Mesenchymal stem cell (in vitro differentiated cells and primary cell): ENCODE measurements around the gene PELI1.
"Not testable (repeated sequence)": the region's sequence is repeated elsewhere in the genome, so short reads cannot be mapped to it uniquely, and the experiment has no call there.

Source experiments
- DNase-seq: peaks from one replicate; pipeline ENCODE4 v3.0.0-alpha.2; 2013
- H2AFZ ChIP-seq: one replicate; pipeline ENCODE4 v1.6.1; 2013; ENCODE audit warnings: low read depth, mild to moderate bottlenecking, control low read depth, inconsistent platforms, low read length, moderate library complexity
- H2AK5ac ChIP-seq: 2 replicates; pipeline ENCODE4 v1.6.1; 2013; ENCODE audit warnings: low read length, moderate library complexity, mild to moderate bottlenecking, inconsistent platforms; ENCODE audit not compliant: severe bottlenecking
- H2BK120ac ChIP-seq: one replicate; pipeline ENCODE4 v1.6.1; 2013; ENCODE audit warnings: low read depth, mild to moderate bottlenecking, inconsistent platforms, low read length, moderate library complexity
- H2BK12ac ChIP-seq, 2 experiments: one replicate each; pipeline ENCODE4 v1.6.1; 2013; ENCODE audit warnings: inconsistent platforms in 2 of 2, low read length in 2 of 2, mild to moderate bottlenecking in 2 of 2, moderate library complexity in 2 of 2, control low read depth in 1 of 2
- H2BK15ac ChIP-seq: one replicate; pipeline ENCODE4 v1.6.1; 2013; ENCODE audit warnings: mild to moderate bottlenecking, low read depth, inconsistent platforms; ENCODE audit not compliant: poor library complexity, severe bottlenecking
- H2BK5ac ChIP-seq: 2 replicates; pipeline ENCODE4 v1.6.1; 2013; ENCODE audit warnings: low read depth, mild to moderate bottlenecking, low read length, control low read depth, inconsistent platforms; ENCODE audit not compliant: poor library complexity, severe bottlenecking
- H3K14ac ChIP-seq, 2 experiments: one replicate each; pipeline ENCODE4 v1.6.1; 2013; ENCODE audit warnings: inconsistent platforms in 2 of 2, low read length in 2 of 2, control low read depth in 1 of 2, mild to moderate bottlenecking in 1 of 2, moderate library complexity in 1 of 2
- H3K18ac ChIP-seq, 2 experiments: one replicate each; pipeline ENCODE4 v1.6.1; 2013; ENCODE audit warnings: inconsistent platforms in 2 of 2, low read length in 2 of 2, control low read depth in 1 of 2, low read depth in 1 of 2, mild to moderate bottlenecking in 1 of 2
- H3K23ac ChIP-seq, 2 experiments: one replicate each; pipeline ENCODE4 v1.6.1; 2013; ENCODE audit warnings: inconsistent platforms in 2 of 2, low read length in 2 of 2, mild to moderate bottlenecking in 2 of 2, moderate library complexity in 2 of 2, control low read depth in 1 of 2
- H3K27ac ChIP-seq: 2 replicates; pipeline ENCODE4 v1.5.1; 2013; ENCODE audit warnings: mild to moderate bottlenecking, moderate library complexity, low read length, control low read depth, inconsistent platforms; ENCODE audit not compliant: poor library complexity, severe bottlenecking
- H3K27me3 ChIP-seq, 2 experiments: 2 replicates each; pipeline versions ENCODE4 v1.6.1 to v1.7.0; 2013; ENCODE audit warnings: low read length in 2 of 2, mild to moderate bottlenecking in 2 of 2, moderate library complexity in 2 of 2, control low read depth in 1 of 2, inconsistent platforms in 1 of 2; ENCODE audit not compliant: control insufficient read depth in 1 of 2, insufficient read depth in 1 of 2
- H3K36me3 ChIP-seq, 2 experiments: 2 replicates each; pipeline versions ENCODE4 v1.6.1 to v1.7.0; 2013; ENCODE audit warnings: low read length in 2 of 2, control low read depth in 1 of 2, inconsistent platforms in 1 of 2, low read depth in 1 of 2, mild to moderate bottlenecking in 1 of 2; ENCODE audit not compliant: insufficient read depth in 2 of 2, control insufficient read depth in 1 of 2
- H3K4ac ChIP-seq, 2 experiments: one replicate each; pipeline ENCODE4 v1.6.1; 2013; ENCODE audit warnings: inconsistent platforms in 2 of 2, low read length in 2 of 2, mild to moderate bottlenecking in 2 of 2, moderate library complexity in 2 of 2, control low read depth in 1 of 2, low read depth in 1 of 2
- H3K4me1 ChIP-seq: 2 replicates; pipeline ENCODE4 v1.6.1; 2013; ENCODE audit warnings: low read depth, low read length, control low read depth; ENCODE audit not compliant: control insufficient read depth, insufficient read depth
- H3K4me2 ChIP-seq: 2 replicates; pipeline ENCODE4 v1.6.1; 2013; ENCODE audit warnings: low read length, mild to moderate bottlenecking, inconsistent platforms; ENCODE audit not compliant: poor library complexity, severe bottlenecking
- H3K4me3 ChIP-seq, 2 experiments: 2 replicates each; pipeline versions ENCODE4 v1.5.1 to v1.7.0; 2013; ENCODE audit warnings: low read length in 2 of 2, mild to moderate bottlenecking in 2 of 2, control low read depth in 1 of 2, low read depth in 1 of 2; ENCODE audit not compliant: insufficient read depth in 1 of 2
- H3K79me1 ChIP-seq: replicated peaks from 2 replicates; pipeline ENCODE4 v1.6.1; 2013; ENCODE audit warnings: mild to moderate bottlenecking, control low read depth, low read length, inconsistent platforms; ENCODE audit not compliant: poor library complexity, severe bottlenecking
- H3K9ac ChIP-seq: 2 replicates; pipeline ENCODE4 v1.7.0; 2013; ENCODE audit warnings: mild to moderate bottlenecking, low read length, moderate library complexity
- H3K9me3 ChIP-seq: 2 replicates; pipeline ENCODE4 v1.7.0; 2013; ENCODE audit warnings: mild to moderate bottlenecking, low read length; ENCODE audit not compliant: control insufficient read depth
- H4K8ac ChIP-seq: one replicate; pipeline ENCODE4 v1.6.1; 2013; ENCODE audit warnings: inconsistent platforms, mild to moderate bottlenecking, low read length, moderate library complexity
- H4K91ac ChIP-seq: one replicate; pipeline ENCODE4 v1.6.1; 2013; ENCODE audit warnings: mild to moderate bottlenecking, low read length, inconsistent platforms
- WGBS: methylation state at CpG from one replicate; pipeline ENCODE4 v1.1.7; 2013; ENCODE audit warnings: mixed read lengths; 5-methylcytosine and 5-hydroxymethylcytosine counted together

The PELI1 gene

GRCh38 chr2:64101141-64101591, 43.1 kb downstream of the PELI1 start:
- peak overlapping the region; percentile 60 for H3K9ac ChIP-seq
- peaks cover 6% of the 10 kb centered on the region for H3K79me1 ChIP-seq
- peaks cover 4% of the 10 kb centered on the region for H3K9me3 ChIP-seq
- no peak overlapping the region for H3K4me2 ChIP-seq
- no peak overlapping the region for H2BK120ac ChIP-seq
- H2BK12ac ChIP-seq = no peak overlapping the region
- no peak overlapping the region for H2AK5ac ChIP-seq
- H4K91ac ChIP-seq = no peak overlapping the region
- no peak overlapping the region for H2BK15ac ChIP-seq
- no peak overlapping the region for H3K4ac ChIP-seq
- DNase-seq = no peak
- H3K4me1 ChIP-seq = peaks cover 5% of the 10 kb centered on the region
- H2AFZ ChIP-seq = no peak overlapping the region
- no peak overlapping the region for H3K23ac ChIP-seq
- H3K4me3 ChIP-seq = no peak overlapping the region
- H3K14ac ChIP-seq = no peak overlapping the region
- no peak overlapping the region for H4K8ac ChIP-seq
- no peak overlapping the region for H3K18ac ChIP-seq
- no peak overlapping the region for H3K27ac ChIP-seq
- H2BK5ac ChIP-seq = no peak overlapping the region
- peaks cover under 1 to 21% of the 10 kb centered on the region in 2 experiments for H3K36me3 ChIP-seq
- no peaks in the 10 kb centered on the region for H3K27me3 ChIP-seq

GRCh38 chr2:64100584-64100983, 43.6 kb downstream of the PELI1 start:
- not testable (repeated sequence) for H3K4me3 ChIP-seq, H2BK15ac ChIP-seq, H3K23ac ChIP-seq, H2BK5ac ChIP-seq, H2BK120ac ChIP-seq, H3K27me3 ChIP-seq, H2AFZ ChIP-seq, H3K18ac ChIP-seq, H3K27ac ChIP-seq, H2BK12ac ChIP-seq, H4K91ac ChIP-seq, H2AK5ac ChIP-seq, H3K4me2 ChIP-seq, H3K9ac ChIP-seq, H3K9me3 ChIP-seq, H4K8ac ChIP-seq, H3K14ac ChIP-seq, H3K79me1 ChIP-seq, H3K4me1 ChIP-seq, H3K4ac ChIP-seq, DNase-seq
- peaks cover 5 to 27% of the 10 kb centered on the region in 2 experiments for H3K36me3 ChIP-seq
- 97% methylated on average over 7 of the region's 8 CpGs for WGBS

- 95% methylated on average over 12 of the region's 12 CpGs for WGBS
- H2BK5ac ChIP-seq = no peak overlapping the region
Measured at GRCh38 chr2:64094663-64095382, 49.4 kb downstream of the PELI1 start.

DNA sequence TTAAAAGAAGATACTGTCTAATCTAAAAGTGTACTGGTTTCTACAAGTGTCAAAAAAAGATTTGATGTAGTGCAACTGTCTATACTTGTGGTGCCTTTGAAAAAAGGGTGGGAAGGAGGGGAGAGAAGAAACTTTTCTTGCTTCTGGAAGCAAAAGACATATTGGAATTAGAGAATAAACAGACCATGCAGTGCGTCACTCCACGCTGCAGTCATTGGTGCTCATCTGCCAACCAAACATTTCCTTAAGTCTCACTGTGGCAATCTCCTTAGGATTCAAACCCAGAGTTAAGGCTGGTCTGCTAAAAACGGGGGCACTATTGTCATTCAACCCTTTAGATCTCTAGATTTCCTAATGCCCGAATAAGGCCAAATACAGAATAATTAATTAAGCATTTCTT, 50.9 kb downstream of the PELI1 start:
- H2AFZ ChIP-seq = no peak overlapping the region
- peaks cover 7% of the 10 kb centered on the region for H3K9me3 ChIP-seq
- no peak overlapping the region for H2BK120ac ChIP-seq
- no peak overlapping the region for H3K23ac ChIP-seq
- no peak overlapping the region for H4K91ac ChIP-seq
- H3K27me3 ChIP-seq = no peaks in the 10 kb centered on the region
- H4K8ac ChIP-seq = no peak overlapping the region
- no peak overlapping the region for H3K27ac ChIP-seq
- WGBS = 91% methylated on average over 4 of the region's 4 CpGs
- H2AK5ac ChIP-seq = no peak overlapping the region
- no peak overlapping the region for H3K4me3 ChIP-seq
- peaks cover 16 to 42% of the 10 kb centered on the region in 2 experiments for H3K36me3 ChIP-seq
- H3K14ac ChIP-seq = no peak overlapping the region
- no peak overlapping the region for H2BK12ac ChIP-seq
- no peak for DNase-seq
- no peaks in the 10 kb centered on the region for H3K4me1 ChIP-seq
- peaks cover 3% of the 10 kb centered on the region for H3K79me1 ChIP-seq
- H3K9ac ChIP-seq = no peak overlapping the region
- H3K18ac ChIP-seq = no peak overlapping the region
- H2BK15ac ChIP-seq = no peak overlapping the region
- H2BK5ac ChIP-seq = no peak overlapping the region
- no peak overlapping the region for H3K4ac ChIP-seq
- H3K4me2 ChIP-seq = no peak overlapping the region

More at GRCh38 chr2:64094663-64095382, 49.4 kb downstream of the PELI1 start:
- H3K4me2 ChIP-seq = no peak overlapping the region
- no peak overlapping the region for H3K4me3 ChIP-seq
- H3K36me3 ChIP-seq = peaks cover 16 to 47% of the 10 kb centered on the region in 2 experiments
- H3K79me1 ChIP-seq = peaks cover 5% of the 10 kb centered on the region
- no peak overlapping the region for H3K14ac ChIP-seq
- DNase-seq = no peak
- no peak overlapping the region for H3K18ac ChIP-seq
- H2AFZ ChIP-seq = no peak overlapping the region
- H3K23ac ChIP-seq = no peak overlapping the region
- H3K27ac ChIP-seq = no peak overlapping the region
- no peak overlapping the region for H2BK15ac ChIP-seq
- H3K4me1 ChIP-seq = no peaks in the 10 kb centered on the region
- H2AK5ac ChIP-seq = no peak overlapping the region
- no peaks in the 10 kb centered on the region for H3K27me3 ChIP-seq
- peaks cover 7% of the 10 kb centered on the region for H3K9me3 ChIP-seq
- no peak overlapping the region for H3K9ac ChIP-seq
- H2BK12ac ChIP-seq = no peak overlapping the region
- H2BK120ac ChIP-seq = no peak overlapping the region
- H4K91ac ChIP-seq = no peak overlapping the region
- no peak overlapping the region for H4K8ac ChIP-seq
- no peak overlapping the region for H3K4ac ChIP-seq
